Lower lobe of right lung (tissue), 2 donors: Measurements from ENCODE around the gene PLSCR5. TPM values are rescaled to one million over a fixed set of nuclear protein-coding genes. Genes with fewer than 3 reads are reported as not detected.

Experiments
- ATAC-seq, 2 donors: fragments of 200-7000 bp; cut with Tn5 transposase; one replicate each; pipeline ENCODE4 v1.9.1; 2020 to 2022; ENCODE audit warnings: mild to moderate bottlenecking in 2 of 2, moderate library complexity in 2 of 2
- DNase-seq: peaks from one replicate; pipeline ENCODE4 v3.0.0-alpha.2; 2020
- H3K27ac ChIP-seq: fragments of 200-600 bp; one replicate; pipeline ENCODE4 v1.8.0; 2022
- H3K27me3 ChIP-seq: fragments of 200-600 bp; one replicate; pipeline ENCODE4 v1.8.0; 2022; ENCODE audit warnings: low read depth
- H3K36me3 ChIP-seq: fragments of 200-600 bp; one replicate; pipeline ENCODE4 v1.8.0; 2022; ENCODE audit warnings: mild to moderate bottlenecking
- H3K4me1 ChIP-seq: fragments of 200-600 bp; one replicate; pipeline ENCODE4 v1.8.0; 2022
- H3K4me3 ChIP-seq: fragments of 200-600 bp; one replicate; pipeline ENCODE4 v1.8.0; 2022; ENCODE audit warnings: mild to moderate bottlenecking
- H3K9me3 ChIP-seq: fragments of 200-600 bp; one replicate; pipeline ENCODE4 v1.8.0; 2022
- CTCF ChIP-seq: fragments of 200-600 bp; IDR thresholded peaks from one replicate; pipeline ENCODE4 v1.8.0; 2022; ENCODE audit warnings: antibody characterized with exemption, mild to moderate bottlenecking
- intact Hi-C: fragments of 100-400 bp; cut with DNase I; formaldehyde crosslinking; loops from one replicate; pipeline ENCODE4 v1.11.0; 2022
- total RNA-seq: library from RNA; stranded (reverse); fragmentation: NEBNext Ultra II Directional; extraction: Animal tissue kit (Norgen Biotek cat#: 25700); gene quantifications from one replicate; pipeline ENCODE4 v1.2.1, GENCODE V29; 2021
- donor health status: DM: no; HTN: yes; CAD: no; lungs with severe emphysema.

PLSCR5 gene
- total RNA-seq, 1 donor from 2014 or later: not detected

- Histone ChIP-seq H3K4me3 (no peak overlapping the region), H3K9me3 (no peaks in the 10 kb centered on the region), H3K27ac (peak overlapping the region; percentile 8), H3K27me3 (no peaks in the 10 kb centered on the region), H3K36me3 (no peaks in the 10 kb centered on the region), H3K4me1 (peaks cover 71% of the 10 kb centered on the region)
- DNase-seq (no peak), ATAC-seq (no peak)
- TF ChIP-seq CTCF: no peak
- intact Hi-C loops: no loop called here
Measured at GRCh38 chr3:146540236-146540635, 64.9 kb downstream of the PLSCR5 start.

GRCh38 chr3:146539315-146539714, 65.8 kb downstream of the PLSCR5 start:
- Histone ChIP-seq H3K9me3 (no peaks in the 10 kb centered on the region), H3K27me3 (no peaks in the 10 kb centered on the region), H3K36me3 (no peaks in the 10 kb centered on the region), H3K4me3 (no peak overlapping the region), H3K27ac (no peak overlapping the region), H3K4me1 (peaks cover 67% of the 10 kb centered on the region)
- intact Hi-C loops: no loop called here
- no peak for TF ChIP-seq CTCF
- DNase-seq (no peak), ATAC-seq (no peak)

GRCh38 chr3:146537603-146538002, 67.5 kb downstream of the PLSCR5 start:
- Histone ChIP-seq H3K4me3 (no peak overlapping the region), H3K27me3 (no peaks in the 10 kb centered on the region), H3K27ac (no peak overlapping the region), H3K9me3 (no peaks in the 10 kb centered on the region), H3K36me3 (peaks cover 5% of the 10 kb centered on the region), H3K4me1 (peaks cover 63% of the 10 kb centered on the region)
- TF ChIP-seq CTCF: no peak
- intact Hi-C loops: no loop called here
- DNase-seq: no peak
- ATAC-seq: no peak

- intact Hi-C loops: no loop called here
Measured at GRCh38 chr3:146536681-146537080, 68.5 kb downstream of the PLSCR5 start.

More at GRCh38 chr3:146536681-146537080, 68.5 kb downstream of the PLSCR5 start:
- DNase-seq (no peak), ATAC-seq (no peak)
- Histone ChIP-seq H3K27ac (no peak overlapping the region), H3K4me3 (no peak overlapping the region), H3K4me1 (peaks cover 54% of the 10 kb centered on the region), H3K9me3 (no peaks in the 10 kb centered on the region), H3K36me3 (peaks cover 14% of the 10 kb centered on the region), H3K27me3 (no peaks in the 10 kb centered on the region)
- no peak for TF ChIP-seq CTCF

Other genes with a start within 250 kb of the PLSCR5 start
- 0.86 TPM for gene PLSCR2, start 135.8 kb downstream of the PLSCR5 start, total RNA-seq
- gene PLSCR1, start 60.7 kb downstream of the PLSCR5 start, total RNA-seq: 194 TPM